GM12878 (cell line): ENCODE data around the gene GGTLC2. TPM values are rescaled to one million over a fixed set of nuclear protein-coding genes. Genes with fewer than 3 reads are reported as not detected.
A peak's percentile ranks its signal among the peaks of the same experiment; 100 is the strongest.

Experiments used
- ATAC-seq: fragments of 200-7000 bp; cut with Tn5 transposase; 3 replicates; pipeline ENCODE4 v1.9.1; 2020; ENCODE audit warnings: mild to moderate bottlenecking, moderate library complexity
- BruUV-seq: library from RNA; stranded (reverse); fragments of 400-500 nt; replicated peaks from 2 replicates; lab custom pipeline; 2021; lab: Mats Ljungman, UMichigan
- CTCF ChIA-PET: fragments of 300-600 bp; sonication (Branson Sonifier 250); formaldehyde crosslinking; extraction: SDS; loops from one replicate; lab custom pipeline; 2021; ENCODE audit warnings: inconsistent platforms; lab: Yijun Ruan, JAX
- POLR2A ChIA-PET: fragments of 350-600 bp; formaldehyde crosslinking; extraction: SDS; loops from one replicate; lab custom pipeline; 2021; ENCODE audit warnings: inconsistent platforms; lab: Charles Lee
- RAD21 ChIA-PET: fragments of 300-600 bp; sonication (Branson Sonifier 250); formaldehyde crosslinking; loops from one replicate; lab custom pipeline; 2023; ENCODE audit warnings: antibody characterized with exemption; ENCODE audit not compliant: unreplicated experiment; lab: Charles Lee
- SMC1A ChIA-PET: fragments of 300-600 bp; sonication (Branson Sonifier 250); formaldehyde crosslinking; loops from one replicate; lab custom pipeline; 2023; ENCODE audit not compliant: unreplicated experiment, uncharacterized antibody; lab: Charles Lee
- DNase-seq: peaks from one replicate; pipeline ENCODE4 v3.0.0-alpha.2; 2011; ENCODE audit warnings: low read depth, low spot score
- FAIRE-seq: peaks from 3 replicates; lab custom pipeline; 2011; peaks lifted over from hg19 to GRCh38; lab: Jason Lieb, UNC
- H2AFZ ChIP-seq: 2 replicates; pipeline ENCODE4 v1.6.0; 2011; ENCODE audit warnings: low read depth, low read length, control low read depth; ENCODE audit not compliant: control insufficient read depth
- H3K27ac ChIP-seq: 2 replicates; pipeline ENCODE4 v1.5.1; 2011; ENCODE audit warnings: control low read depth; ENCODE audit not compliant: control insufficient read depth, insufficient read depth
- H3K27me3 ChIP-seq, 2 experiments: replicated peaks in 1 of 2; 2 replicates each; pipeline versions ENCODE4 v1.6.0 to v1.6.1; 2011; ENCODE audit warnings: low read length in 1 of 2; ENCODE audit not compliant: control insufficient read depth in 2 of 2, insufficient read depth in 2 of 2
- H3K36me3 ChIP-seq, 2 experiments: 2 replicates each; pipeline ENCODE4 v1.5.1; 2011; ENCODE audit warnings: low read length in 1 of 2; ENCODE audit not compliant: control insufficient read depth in 2 of 2, insufficient read depth in 2 of 2
- H3K4me1 ChIP-seq: 2 replicates; pipeline ENCODE4 v1.6.1; 2011; ENCODE audit warnings: mild to moderate bottlenecking, low read length, moderate library complexity, mixed read lengths; ENCODE audit not compliant: control insufficient read depth, insufficient read depth
- H3K4me2 ChIP-seq: 2 replicates; pipeline ENCODE4 v1.6.0; 2011; ENCODE audit warnings: control low read depth; ENCODE audit not compliant: control insufficient read depth, insufficient read depth
- H3K4me3 ChIP-seq: fragments of 200-600 bp; sonication (generic); 2 replicates; pipeline ENCODE4 v1.5.1; 2016
- H3K79me2 ChIP-seq: 2 replicates; pipeline ENCODE4 v1.6.0; 2011; ENCODE audit warnings: low read length; ENCODE audit not compliant: control insufficient read depth, insufficient read depth
- H3K9ac ChIP-seq: 2 replicates; pipeline ENCODE4 v1.8.0; 2011; ENCODE audit warnings: low read length, control low read depth, mixed read lengths; ENCODE audit not compliant: control insufficient read depth, insufficient read depth
- H3K9me3 ChIP-seq: replicated peaks from 3 replicates; pipeline ENCODE4 v1.5.1; 2011; ENCODE audit warnings: mild to moderate bottlenecking, low read length; ENCODE audit not compliant: control insufficient read depth, insufficient read depth
- H4K20me1 ChIP-seq: 2 replicates; pipeline ENCODE4 v1.6.0; 2011; ENCODE audit not compliant: control insufficient read depth, insufficient read depth
- E2F4 ChIP-seq: IDR thresholded peaks from 2 replicates; pipeline ENCODE4 v1.6.1; 2012; ENCODE audit warnings: low read depth, low read length, improper control_type of control experiment
- KAT2A ChIP-seq: conservative IDR thresholded peaks from 2 replicates; pipeline ENCODE4 v1.6.1; 2011; ENCODE audit warnings: low read depth, low read length; ENCODE audit not compliant: control insufficient read depth
- MAX ChIP-seq: IDR thresholded peaks from 2 replicates; pipeline ENCODE4 v1.6.1; 2012; ENCODE audit warnings: low read depth, low read length, improper control_type of control experiment
- MEF2B ChIP-seq: fragments of 450-650 bp; IDR thresholded peaks from 2 replicates; pipeline ENCODE4 v1.6.1; 2018; ENCODE audit warnings: mild to moderate bottlenecking, moderate library complexity; ENCODE audit not compliant: partially characterized antibody, poor library complexity, severe bottlenecking
- MLLT1 ChIP-seq: fragments of 450-650 bp; IDR thresholded peaks from 2 replicates; pipeline ENCODE4 v1.6.1; 2016; ENCODE audit warnings: mild to moderate bottlenecking
- PAX5 ChIP-seq: IDR thresholded peaks from 2 replicates; pipeline ENCODE4 v1.6.1; 2011; ENCODE audit warnings: low read depth, low read length, borderline replicate concordance
- RCOR1 ChIP-seq: conservative IDR thresholded peaks from 2 replicates; pipeline ENCODE4 v1.6.1; 2012; ENCODE audit warnings: low read depth, low read length, improper control_type of control experiment
- RELB ChIP-seq: fragments of 450-650 bp; IDR thresholded peaks from 2 replicates; pipeline ENCODE4 v1.6.1; 2017; ENCODE audit warnings: low read depth, mild to moderate bottlenecking, moderate library complexity
- ZBED1 ChIP-seq: IDR thresholded peaks from 2 replicates; pipeline ENCODE4 v1.6.1; 2016; ENCODE audit warnings: borderline replicate concordance
- ZNF622 ChIP-seq: fragments of 450-650 bp; IDR thresholded peaks from 2 replicates; pipeline ENCODE4 v1.6.1; 2017; ENCODE audit warnings: mild to moderate bottlenecking, inconsistent platforms
- WGBS: methylation state at CpG from one replicate; pipeline ENCODE4 v1.1.6; 2016; ENCODE audit warnings: low lambda C conversion rate; ENCODE audit not compliant: insufficient replicate concordance, insufficient coverage; ENCODE audit errors: missing lambda C conversion rate; 5-methylcytosine and 5-hydroxymethylcytosine counted together
- in situ Hi-C: fragments of 300-500 bp; cut with MboI; formaldehyde crosslinking; loops from 9 replicates; pipeline ENCODE4 v1.14.3; 2018; ENCODE audit warnings: mixed read lengths
- intact Hi-C: fragments of 100-400 bp; cut with micrococcal nuclease; formaldehyde crosslinking; loops from one replicate; pipeline ENCODE4 v1.14.2; 2022; ENCODE audit not compliant: unreplicated experiment
- polyA plus RNA-seq, 11 experiments: library from polyadenylated mRNA; depleted of rRNA in 4 of 11; unstranded in 6 of 11; stranded (reverse) in 5 of 11; fragments of >200 nt; fragmentation: Nextera tagmentation in 4 of 11; fragmentation: Illumina TruSeq in 1 of 11; extraction: Ambion mirVana in 4 of 11; extraction: Trizol in 1 of 11; gene quantifications; 1 replicate in 1 of 11; 2 replicates in 10 of 11; pipeline versions ENCODE4 v1.2.1 to v1.2.3, GENCODE V29; 2011 to 2016; ENCODE audit warnings: inconsistent platforms in 2 of 11, missing spikeins in 2 of 11, low read depth in 1 of 11
- total RNA-seq, 4 experiments: library from RNA; depleted of rRNA in 3 of 4; stranded (reverse); fragments of >200 nt in 3 of 4; fragmentation: Illumina TruSeq in 1 of 4; extraction: Trizol in 1 of 4; gene quantifications; 2 replicates each; pipeline versions ENCODE4 v1.2.1 to v1.2.3, GENCODE V29; 2013 to 2021

The GGTLC2 gene
- total and polyA plus RNA-seq, 10 of the 15 experiments (the other 5 are each of a cell fraction or from before 2014, with no cell fraction given) = not detected

GRCh38 chr22:22680396-22680795 is 36.0 kb downstream of the GGTLC2 start (continued):
- TF ChIP-seq E2F4 (no peak), ZNF622 (no peak), MLLT1 (no peak), MAX (no peak), ZBED1 (no peak), RCOR1 (no peak), MEF2B (no peak), KAT2A (no peak)
- TF ChIP-seq, all 136 proteins: peak for 0

GRCh38 chr22:22681221-22681739 is 36.9 kb downstream of the GGTLC2 start:
- no peak overlapping the region for H3K4me2 ChIP-seq
- no peaks in the 10 kb centered on the region for H3K27me3 ChIP-seq
- WGBS = 15% methylated on average over 3 of the region's 3 CpGs
- DNase-seq (no peak), FAIRE-seq (peak; percentile 27), ATAC-seq (no peak)
- ChIA-PET CTCF (interaction anchor here (0.8 to 3.8 kb wide), 5 partner anchors 14 to 217 kb away, joined by 3 to 19 read pairs (median 5); no protein-coding TSS in a partner anchor), SMC1A (interaction anchor here (1.1 kb wide), 1 partner anchor 15 kb away, joined by 5 read pairs; no protein-coding TSS in a partner anchor), RAD21 (interaction anchor here (1.3 kb wide), 1 partner anchor 15 kb away, joined by 6 read pairs; no protein-coding TSS in a partner anchor), POLR2A (no interaction called here)
- no TSS peak for BruUV-seq
- no peak overlapping the region for H2AFZ ChIP-seq
- in situ Hi-C loops = no loop called here
- H3K4me3 ChIP-seq = no peak overlapping the region
- H3K9me3 ChIP-seq = no peaks in the 10 kb centered on the region
- H4K20me1 ChIP-seq = no peaks in the 10 kb centered on the region
- intact Hi-C loops = no loop called here
- H3K36me3 ChIP-seq = no peaks in the 10 kb centered on the region
- TF ChIP-seq RELB = no peak
- peak; percentile 32; the same call in 1 of the 2 replicates for TF ChIP-seq PAX5
- no peaks in the 10 kb centered on the region for H3K79me2 ChIP-seq
- H3K27ac ChIP-seq = no peak overlapping the region
- H3K4me1 ChIP-seq = peaks cover 17% of the 10 kb centered on the region
- H3K9ac ChIP-seq = no peak overlapping the region
